ENCODE data around the gene CEP72.

Gene CEP72

GRCh38 chr5:582936-583635 lies 29.1 kb upstream of the CEP72 start:
- no peak for TF ChIP-seq CTCF (IDR thresholded peaks at IDR 0.05)

- TF ChIP-seq CTCF (IDR thresholded peaks at IDR 0.05): no peak
These were observed 28.5 kb upstream of the CEP72 start for GRCh38 chr5:583645-584044.

- no peak for TF ChIP-seq CTCF (IDR thresholded peaks at IDR 0.05)
These were observed 27.9 kb upstream of the CEP72 start for GRCh38 chr5:584216-584615.

GRCh38 chr5:584846-585245 lies 27.3 kb upstream of the CEP72 start:
- TF ChIP-seq CTCF (IDR thresholded peaks at IDR 0.05): no peak

GRCh38 chr5:585556-585955 lies 26.6 kb upstream of the CEP72 start:
- TF ChIP-seq CTCF (IDR thresholded peaks at IDR 0.05): no peak

GRCh38 chr5:585962-586628 lies 26.0 kb upstream of the CEP72 start:
- no peak for TF ChIP-seq CTCF (IDR thresholded peaks at IDR 0.05)

- no peak for TF ChIP-seq CTCF (IDR thresholded peaks at IDR 0.05)
These were observed 25.3 kb upstream of the CEP72 start for GRCh38 chr5:586751-587285.
